ENCODE data around the gene HS3ST5.

GRCh38 chr6:114346451-114346850 is 3.6 kb upstream of the HS3ST5 start:
- TF ChIP-seq POLR2AphosphoS5 (IDR thresholded peaks at IDR 0.05): no peak
- TF ChIP-seq, protein P1, sequence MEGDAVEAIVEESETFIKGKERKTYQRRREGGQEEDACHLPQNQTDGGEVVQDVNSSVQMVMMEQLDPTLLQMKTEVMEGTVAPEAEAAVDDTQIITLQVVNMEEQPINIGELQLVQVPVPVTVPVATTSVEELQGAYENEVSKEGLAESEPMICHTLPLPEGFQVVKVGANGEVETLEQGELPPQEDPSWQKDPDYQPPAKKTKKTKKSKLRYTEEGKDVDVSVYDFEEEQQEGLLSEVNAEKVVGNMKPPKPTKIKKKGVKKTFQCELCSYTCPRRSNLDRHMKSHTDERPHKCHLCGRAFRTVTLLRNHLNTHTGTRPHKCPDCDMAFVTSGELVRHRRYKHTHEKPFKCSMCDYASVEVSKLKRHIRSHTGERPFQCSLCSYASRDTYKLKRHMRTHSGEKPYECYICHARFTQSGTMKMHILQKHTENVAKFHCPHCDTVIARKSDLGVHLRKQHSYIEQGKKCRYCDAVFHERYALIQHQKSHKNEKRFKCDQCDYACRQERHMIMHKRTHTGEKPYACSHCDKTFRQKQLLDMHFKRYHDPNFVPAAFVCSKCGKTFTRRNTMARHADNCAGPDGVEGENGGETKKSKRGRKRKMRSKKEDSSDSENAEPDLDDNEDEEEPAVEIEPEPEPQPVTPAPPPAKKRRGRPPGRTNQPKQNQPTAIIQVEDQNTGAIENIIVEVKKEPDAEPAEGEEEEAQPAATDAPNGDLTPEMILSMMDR (IDR thresholded peaks at IDR 0.05 in 8 of 11, conservative IDR thresholded peaks at IDR 0.05 in 3 of 11): no peak
